ENCODE measurements around the gene PRR12. TPM values are rescaled to one million over a fixed set of nuclear protein-coding genes. Genes with fewer than 3 reads are reported as not detected.

The PRR12 gene
- total RNA-seq, 4 donors from 2014 or later, result 11.6 to 32.7 (median 18.1) TPM

DNA sequence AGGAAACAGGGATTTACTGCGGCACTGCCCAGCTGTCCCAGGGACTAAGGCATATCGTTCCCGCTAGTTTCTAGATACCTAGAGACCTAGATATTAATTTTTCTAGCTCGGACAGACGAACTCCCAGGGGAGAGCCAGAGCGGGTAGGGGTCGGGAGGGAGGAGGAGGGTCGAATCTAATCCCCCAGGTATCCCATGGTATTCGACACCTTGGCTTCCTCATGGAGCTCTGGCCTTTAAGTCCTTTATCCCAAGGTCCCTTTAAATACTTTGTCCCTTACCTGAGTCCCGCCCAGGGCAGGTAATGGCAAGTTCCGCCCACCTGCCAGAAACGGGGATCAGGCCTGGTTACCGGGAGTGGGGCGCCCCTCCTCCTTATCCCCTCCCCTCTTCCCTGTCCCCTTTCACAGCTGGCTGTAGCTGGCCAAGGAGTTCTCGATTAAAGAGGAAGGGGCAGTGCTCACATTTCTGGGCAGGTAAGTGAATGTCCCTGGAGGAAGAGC is 9.9 kb upstream of the PRR12 start, which contains the start of gene PRRG2:
PRRG2 (plus strand) TSS at position 310 of the 502 bp plus-strand sequence. CDS start 1,904 bp downstream, outside the sequence.
- peak within 1 kb of the TSS; percentile 21 to 88 (median 67) for H3K27ac ChIP-seq
- no peaks in the 10 kb centered on the region for H3K9me3 ChIP-seq
- TF ChIP-seq EP300 (IDR thresholded peaks at IDR 0.05) (no peak), CTCF (IDR thresholded peaks at IDR 0.05) (no peak), POLR2A (IDR thresholded peaks at IDR 0.05) (no peak)
- peaks cover 0 to 5% (median 4%) of the 10 kb centered on the region in 3 donors for H3K36me3 ChIP-seq
- H3K4me1 ChIP-seq, result peaks cover 0 to 38% (median 11%) of the 10 kb centered on the region in 4 donors
- DNase-seq (ENCODE audit: low spot score in 2 of 2), result no peak
- peak within 1 kb of the TSS; percentile 42 to 74 (median 54) for H3K4me3 ChIP-seq
- WGBS, 2 donors, result 30 to 42% methylated on average over 15 of the region's 15 CpGs
- no peaks in the 10 kb centered on the region for H3K27me3 ChIP-seq

DNA sequence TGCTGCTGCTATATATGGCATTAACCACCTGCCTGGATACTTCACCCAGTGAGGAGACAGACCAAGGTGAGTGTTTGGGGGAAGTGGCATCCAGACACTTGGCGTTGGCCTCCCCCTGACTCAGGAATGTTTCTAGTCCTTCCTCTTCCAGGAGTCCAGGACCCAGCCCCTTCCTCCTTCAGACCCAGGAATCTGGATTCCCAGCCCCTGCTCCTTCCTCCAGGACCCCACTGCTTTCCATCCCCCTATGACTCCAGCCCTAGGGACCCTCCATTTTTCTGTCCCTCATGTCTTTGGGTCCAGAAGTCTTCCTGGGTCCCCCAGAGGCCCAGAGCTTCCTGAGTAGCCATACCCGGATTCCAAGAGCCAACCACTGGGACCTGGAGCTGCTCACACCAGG is 7.7 kb upstream of the PRR12 start:
- H3K4me3 ChIP-seq, result no peak overlapping the region
- WGBS, 2 donors, result 47 to 56% methylated on average over 2 of the region's 2 CpGs
- H3K9me3 ChIP-seq, result no peaks in the 10 kb centered on the region
- TF ChIP-seq POLR2A (IDR thresholded peaks at IDR 0.05) (no peak), EP300 (IDR thresholded peaks at IDR 0.05) (no peak), CTCF (IDR thresholded peaks at IDR 0.05) (no peak)
- no peaks in the 10 kb centered on the region for H3K36me3 ChIP-seq
- H3K4me1 ChIP-seq, result peaks cover 0 to 24% (median 11%) of the 10 kb centered on the region in 4 donors
- no peak for DNase-seq (ENCODE audit: low spot score in 2 of 2)
- no peak overlapping the region for H3K27ac ChIP-seq
- H3K27me3 ChIP-seq, result no peaks in the 10 kb centered on the region

DNA sequence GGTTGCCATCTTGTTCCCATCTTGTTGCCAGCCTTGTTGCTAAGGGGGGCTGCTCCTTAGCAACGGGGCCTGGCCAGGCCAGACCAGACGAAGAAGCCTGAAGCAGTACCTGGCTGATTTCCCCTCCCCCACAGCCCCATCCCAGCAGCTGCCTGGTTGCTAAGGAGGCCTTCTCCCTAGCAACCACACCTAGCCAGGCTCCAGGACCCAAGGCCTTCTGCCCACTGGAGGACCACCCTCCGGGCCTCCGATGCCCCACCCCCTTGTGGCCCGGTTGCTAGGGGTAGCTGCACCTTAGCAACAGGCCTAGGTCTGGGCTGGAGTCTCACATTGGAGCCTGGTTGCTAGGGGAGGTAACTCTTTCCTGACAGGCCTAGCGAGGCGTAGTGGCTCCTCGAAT is 6.0 kb upstream of the PRR12 start:
- Histone ChIP-seq H3K36me3 (no peaks in the 10 kb centered on the region), H3K4me3 (no peak overlapping the region), H3K27ac (no peak overlapping the region), H3K9me3 (no peaks in the 10 kb centered on the region), H3K4me1 (peaks cover 0 to 12% (median 0%) of the 10 kb centered on the region in 4 donors), H3K27me3 (no peaks in the 10 kb centered on the region)
- no peak for DNase-seq (ENCODE audit: low spot score in 2 of 2)
- WGBS, 2 donors, result 50 to 52% methylated on average over 6 to 8 of the region's 8 CpGs
- TF ChIP-seq EP300 (IDR thresholded peaks at IDR 0.05), result no peak
- TF ChIP-seq POLR2A (IDR thresholded peaks at IDR 0.05), result no peak
- no peak for TF ChIP-seq CTCF (IDR thresholded peaks at IDR 0.05)

GRCh38 chr19:49587227-49587626 is 3.8 kb upstream of the PRR12 start:
- Histone ChIP-seq H3K4me1 (peaks cover 0 to 15% (median 1%) of the 10 kb centered on the region in 4 donors), H3K27me3 (no peaks in the 10 kb centered on the region), H3K36me3 (no peaks in the 10 kb centered on the region), H3K9me3 (no peaks in the 10 kb centered on the region), H3K27ac (no peak overlapping the region), H3K4me3 (no peak overlapping the region)
- TF ChIP-seq POLR2A (IDR thresholded peaks at IDR 0.05), result no peak
- no peak for TF ChIP-seq EP300 (IDR thresholded peaks at IDR 0.05)
- TF ChIP-seq CTCF (IDR thresholded peaks at IDR 0.05), result no peak
- WGBS, 2 donors, result 57 to 73% methylated on average over 8 of the region's 8 CpGs
- no peak for DNase-seq (ENCODE audit: low spot score in 2 of 2)

DNA sequence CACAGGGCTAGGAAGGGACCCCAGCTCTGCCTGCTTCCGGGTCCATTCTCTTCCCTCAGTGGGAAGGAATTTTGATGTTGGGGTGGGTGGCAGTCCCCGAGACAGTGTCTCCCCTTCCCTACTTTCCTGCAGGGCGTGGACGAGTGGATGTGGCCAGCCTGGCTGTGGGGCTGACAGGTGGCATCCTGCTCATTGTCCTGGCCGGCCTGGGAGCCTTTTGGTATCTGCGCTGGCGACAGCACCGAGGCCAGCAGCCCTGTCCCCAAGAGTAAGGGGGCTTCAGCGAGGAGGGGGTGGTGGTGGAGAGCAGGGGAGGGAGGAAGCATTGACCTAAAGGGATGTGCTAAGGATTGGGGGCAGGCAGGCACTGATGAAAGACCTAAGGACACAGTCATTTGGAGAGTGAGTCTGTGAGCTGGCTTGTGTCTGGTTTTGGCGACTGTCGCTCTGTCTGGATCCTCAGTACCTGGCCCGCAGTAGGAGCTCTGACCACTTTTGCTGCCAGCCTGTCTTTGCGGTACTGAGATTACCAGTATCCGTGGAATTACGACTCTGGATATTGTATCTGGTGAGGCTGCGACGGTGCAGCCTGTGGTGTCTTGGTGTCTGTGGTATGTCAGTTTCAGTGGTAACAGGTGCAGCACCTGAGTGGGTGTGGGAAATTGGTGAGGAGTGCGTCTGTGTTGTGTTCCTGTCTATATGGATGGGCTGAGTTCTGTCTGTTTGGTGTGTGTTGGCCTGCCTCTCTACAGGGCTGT is 2.4 kb upstream of the PRR12 start:
- Histone ChIP-seq H3K4me1 (peaks cover 0 to 28% (median 5%) of the 10 kb centered on the region in 4 donors), H3K27me3 (no peaks in the 10 kb centered on the region), H3K9me3 (no peaks in the 10 kb centered on the region), H3K4me3 (no peak overlapping the region), H3K36me3 (no peaks in the 10 kb centered on the region), H3K27ac (no peak overlapping the region)
- WGBS, 2 donors, result 71 to 75% methylated on average over 17 to 18 of the region's 18 CpGs
- no peak for DNase-seq (ENCODE audit: low spot score in 2 of 2)
- no peak for TF ChIP-seq EP300 (IDR thresholded peaks at IDR 0.05)
- no peak for TF ChIP-seq POLR2A (IDR thresholded peaks at IDR 0.05)
- no peak for TF ChIP-seq CTCF (IDR thresholded peaks at IDR 0.05)

All from tibial nerve (tissue), 4 donors.